K562 (cell line): Measurements from ENCODE around the gene MARK3. TPM values are rescaled to one million over a fixed set of nuclear protein-coding genes. Genes with fewer than 3 reads are reported as not detected.

Experiments used
- ATAC-seq: fragments of 200-7000 bp; cut with Tn5 transposase; 3 replicates; pipeline ENCODE4 v1.9.1; 2020; ENCODE audit warnings: moderate library complexity
- BruUV-seq: library from RNA; stranded (reverse); fragments of 400-500 nt; replicated peaks from 2 replicates; lab custom pipeline; 2021; lab: Mats Ljungman, UMichigan
- CTCF ChIA-PET: fragments of 300-600 bp; formaldehyde crosslinking; extraction: SDS; loops from one replicate; lab custom pipeline; 2021; ENCODE audit warnings: low intra/inter-chr PET ratio; lab: Yijun Ruan, JAX
- POLR2A ChIA-PET: fragments of 300-600, 350-650 bp; sonication (Branson Sonifier 250); formaldehyde crosslinking; extraction: SDS; loops from one replicate; lab custom pipeline; 2021; ENCODE audit warnings: antibody characterized with exemption, inconsistent platforms; lab: Yijun Ruan, JAX
- DNase-seq, 4 experiments: peaks; one replicate each; pipeline versions ENCODE4 v3.0.0 to v3.0.0-alpha.2; 2011 to 2018; ENCODE audit warnings: low spot score in 3 of 4, mixed read lengths in 3 of 4; ENCODE audit errors: extremely low read depth in 1 of 4
- FAIRE-seq: peaks from 2 replicates; lab custom pipeline; 2011; peaks lifted over from hg19 to GRCh38; lab: Jason Lieb, UNC
- H2AFZ ChIP-seq: 2 replicates; pipeline ENCODE4 v1.6.0; 2011; ENCODE audit warnings: low read depth, low read length, control low read depth, inconsistent platforms
- H3K27ac ChIP-seq: fragments of 200-600 bp; 3 replicates; pipeline ENCODE4 v1.8.0; 2011; ENCODE audit warnings: low read depth, mild to moderate bottlenecking, control low read depth, inconsistent platforms, low read length, moderate library complexity, mixed read lengths; ENCODE audit errors: extremely low read depth
- H3K27me3 ChIP-seq, 2 experiments: fragments of 300-600 bp in 1 of 2; 2 replicates in 1 of 2; 3 replicates in 1 of 2; pipeline versions ENCODE4 v1.6.0 to v1.8.0; 2011; ENCODE audit warnings: inconsistent platforms in 2 of 2, low read length in 2 of 2, mild to moderate bottlenecking in 1 of 2, mixed read lengths in 1 of 2, moderate library complexity in 1 of 2; ENCODE audit not compliant: control insufficient read depth in 2 of 2, insufficient read depth in 2 of 2
- H3K36me3 ChIP-seq: fragments of 300-600 bp; 3 replicates; pipeline ENCODE4 v1.8.0; 2011; ENCODE audit warnings: mild to moderate bottlenecking, low read length, inconsistent platforms; ENCODE audit not compliant: control insufficient read depth, insufficient read depth
- H3K4me1 ChIP-seq, 2 experiments: fragments of 200-600 bp in 1 of 2; replicated peaks in 1 of 2; 2 replicates in 1 of 2; 3 replicates in 1 of 2; pipeline versions ENCODE4 v1.5.1 to v1.8.0; 2011; ENCODE audit warnings: inconsistent platforms in 2 of 2, low read length in 2 of 2, mild to moderate bottlenecking in 1 of 2, mixed read lengths in 1 of 2, moderate library complexity in 1 of 2; ENCODE audit not compliant: control insufficient read depth in 2 of 2, insufficient read depth in 2 of 2
- H3K4me2 ChIP-seq: 2 replicates; pipeline ENCODE4 v1.6.1; 2011; ENCODE audit warnings: low read length, control low read depth, inconsistent platforms, mixed read lengths; ENCODE audit not compliant: insufficient read depth
- H3K4me3 ChIP-seq: fragments of 200-600 bp; sonication (generic), shearing (Covaris generic); 2 replicates; pipeline ENCODE4 v1.5.1; 2016; ENCODE audit warnings: control low read depth, inconsistent platforms
- H3K79me2 ChIP-seq: fragments of 200-600 bp; 3 replicates; pipeline ENCODE4 v1.8.0; 2011; ENCODE audit warnings: low read length, inconsistent platforms; ENCODE audit not compliant: control insufficient read depth, insufficient read depth
- H3K9ac ChIP-seq, 2 experiments: 2 replicates each; pipeline versions ENCODE4 v1.6.0 to v1.6.1; 2011; ENCODE audit warnings: low read depth in 2 of 2, low read length in 2 of 2, control low read depth in 1 of 2, inconsistent platforms in 1 of 2, mild to moderate bottlenecking in 1 of 2, mixed read lengths in 1 of 2; ENCODE audit not compliant: insufficient read depth in 1 of 2
- H3K9me1 ChIP-seq: one replicate; pipeline ENCODE4 v1.6.0; 2011; ENCODE audit warnings: inconsistent platforms, mild to moderate bottlenecking, low read length, moderate library complexity; ENCODE audit not compliant: control insufficient read depth, insufficient read depth
- H3K9me3 ChIP-seq: replicated peaks from 2 replicates; pipeline ENCODE4 v1.5.1; 2011; ENCODE audit warnings: low read depth, low read length, inconsistent platforms; ENCODE audit not compliant: control insufficient read depth, insufficient read depth
- H4K20me1 ChIP-seq: replicated peaks from 2 replicates; pipeline ENCODE4 v1.6.1; 2011; ENCODE audit warnings: low read length, inconsistent platforms, mixed read lengths; ENCODE audit not compliant: control insufficient read depth, insufficient read depth
- POLR2G ChIP-seq: fragments of 200-400 bp; formaldehyde crosslinking; IDR thresholded peaks from 2 replicates; pipeline ENCODE4 v1.6.1; 2017; ENCODE audit warnings: low read depth, mild to moderate bottlenecking, antibody characterized with exemption, low read length, moderate library complexity
- SRSF1 ChIP-seq: fragments of 200-400 bp; formaldehyde crosslinking; IDR thresholded peaks from 2 replicates; pipeline ENCODE4 v1.6.1; 2017; ENCODE audit warnings: mild to moderate bottlenecking, low read depth, low read length, moderate library complexity
- WGBS: fragments of 100-300 bp; shearing (Covaris generic); methylation state at CpG from one replicate; pipeline ENCODE4 v1.1.6; 2016; ENCODE audit warnings: low coverage, mixed read lengths; ENCODE audit not compliant: insufficient coverage; ENCODE audit errors: missing lambda C conversion rate; 5-methylcytosine and 5-hydroxymethylcytosine counted together
- in situ Hi-C: fragments of 300-500 bp; cut with MboI; formaldehyde crosslinking; loops from 4 replicates; pipeline ENCODE4 v1.15.0; 2018; ENCODE audit warnings: inconsistent platforms, mixed read lengths
- intact Hi-C: fragments of 100-400 bp; cut with micrococcal nuclease; formaldehyde crosslinking; loops from 2 replicates; pipeline ENCODE4 v1.14.2; 2022
- polyA plus RNA-seq, 8 experiments: library from polyadenylated mRNA; depleted of rRNA in 4 of 8; stranded (reverse) in 5 of 8; unstranded in 3 of 8; fragments of >200 nt; fragmentation: Nextera tagmentation in 2 of 8; fragmentation: Illumina TruSeq in 1 of 8; extraction: Ambion mirVana in 2 of 8; extraction: Trizol in 1 of 8; gene quantifications; 2 replicates each; pipeline versions ENCODE4 v1.2.1 to v1.2.3, GENCODE V29; 2011 to 2014; ENCODE audit warnings: inconsistent platforms in 1 of 8, missing spikeins in 1 of 8
- total RNA-seq, 7 experiments: library from RNA; depleted of rRNA in 6 of 7; stranded (reverse); fragments of >200 nt in 6 of 7; fragmentation: Illumina TruSeq in 2 of 7; extraction: Trizol in 2 of 7; gene quantifications; 2 replicates each; pipeline versions ENCODE4 v1.2.1 to v1.2.3, GENCODE V29; 2011 to 2021; ENCODE audit warnings: low replicate concordance in 1 of 7

MARK3 gene
- total and polyA plus RNA-seq, 9 of the 15 experiments (the other 6 are each of a cell fraction or from before 2014, with no cell fraction given), result 10.1 to 68.7 (median 56.3) TPM

DNA sequence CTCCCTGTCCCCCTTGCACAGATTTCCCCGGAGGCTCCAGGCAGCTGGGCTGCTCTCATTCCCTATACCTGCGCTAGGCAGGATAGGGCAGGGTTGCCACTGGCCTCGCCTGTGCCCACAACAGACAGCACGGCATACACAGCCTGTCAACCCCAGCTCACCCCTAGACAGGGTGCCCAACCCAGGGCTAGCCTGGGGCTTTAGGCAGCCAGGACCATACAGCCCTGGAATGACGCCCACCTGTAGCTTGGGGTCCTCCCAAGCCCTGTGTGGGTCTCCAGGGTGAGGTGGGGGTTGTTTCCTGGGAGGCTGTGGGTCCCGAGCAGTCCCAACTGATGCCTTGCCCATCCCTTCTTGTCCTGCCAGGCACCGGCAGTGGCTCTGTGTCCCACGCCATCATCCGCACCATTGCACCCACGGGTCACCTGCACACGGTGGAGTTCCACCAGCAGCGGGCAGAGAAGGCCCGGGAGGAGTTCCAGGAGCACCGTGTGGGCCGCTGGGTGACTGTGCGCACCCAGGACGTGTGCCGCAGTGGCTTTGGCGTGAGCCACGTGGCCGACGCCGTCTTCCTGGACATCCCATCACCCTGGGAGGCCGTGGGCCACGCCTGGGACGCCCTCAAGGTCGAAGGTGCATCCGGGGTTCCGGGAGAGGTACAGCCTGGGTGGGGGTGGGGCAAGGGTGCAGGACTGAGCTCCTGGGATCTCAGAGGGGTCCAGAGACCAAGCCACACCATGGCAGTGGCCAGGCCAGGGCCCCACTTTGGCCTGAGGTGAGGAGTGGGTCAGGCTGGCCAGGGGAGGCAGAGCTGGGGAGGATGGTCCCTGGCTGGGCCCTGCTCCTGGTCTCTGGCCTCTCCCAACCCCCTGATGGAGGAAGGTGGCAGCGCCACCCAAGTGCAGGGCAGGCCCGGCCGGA, 147.3 kb downstream of the MARK3 start:
- no peaks in the 10 kb centered on the region for H3K27me3 ChIP-seq
- no peaks in the 10 kb centered on the region; the same call in 1 of the 2 replicates for H4K20me1 ChIP-seq
- no peak overlapping the region for H3K4me3 ChIP-seq
- FAIRE-seq (no peak), DNase-seq (no peak)
- BruUV-seq, result no TSS peak
- 100% methylated on average over 1 of the region's 32 CpGs for WGBS
- peaks cover 32% of the 10 kb centered on the region for H3K79me2 ChIP-seq
- no peak overlapping the region for H2AFZ ChIP-seq
- no peak overlapping the region for H3K27ac ChIP-seq
- POLR2A ChIA-PET, result interaction anchor here (0.6 to 1.0 kb wide), 2 partner anchors 10 to 13 kb away, joined by 3 to 4 read pairs; no protein-coding TSS in a partner anchor
- TF ChIP-seq SRSF1 (no peak), POLR2G (peak; percentile 20; the same call in 1 of the 2 replicates)
- TF ChIP-seq, all 486 proteins: peak for 1
- Histone ChIP-seq H3K36me3 (peaks cover 51% of the 10 kb centered on the region; the same call in 2 of the 3 replicates), H3K9me1 (peaks cover 6% of the 10 kb centered on the region), H3K4me2 (no peak overlapping the region), H3K4me1 (peaks cover 9 to 82% of the 10 kb centered on the region in 2 experiments; a peak in 4 of 5 replicates), H3K9ac (peak overlapping the region in 1 of 2 experiments; percentile 58; a peak in 1 of 4 replicates), H3K9me3 (no peaks in the 10 kb centered on the region)
- intact Hi-C loops, result no loop called here
- in situ Hi-C loops, result loop anchor here (10.0 kb wide), 1 partner anchor 448 kb away; the partner anchor contains the start of gene LBHD2
- no peak for ATAC-seq
- CTCF ChIA-PET, result no interaction called here
